OCI-LY7 (cell line): Measurements from ENCODE around the gene TWNK. TPM values are rescaled to one million over a fixed set of nuclear protein-coding genes. Genes with fewer than 3 reads are reported as not detected.
A peak's percentile ranks its signal among the peaks of the same experiment; 100 is the strongest.

Source experiments
- BruUV-seq: library from RNA; stranded (reverse); fragments of 400-500 nt; replicated peaks from 2 replicates; lab custom pipeline; 2021; lab: Mats Ljungman, UMichigan
- CTCF ChIA-PET: fragments of 300-600 bp; sonication (Branson Sonifier 250); formaldehyde crosslinking; loops from one replicate; lab custom pipeline; 2022; ENCODE audit warnings: antibody characterized with exemption; ENCODE audit not compliant: unreplicated experiment; lab: Charles Lee
- POLR2A ChIA-PET: fragments of 300-600 bp; sonication (Branson Sonifier 250); formaldehyde crosslinking; loops from one replicate; lab custom pipeline; 2022; ENCODE audit warnings: antibody characterized with exemption; lab: Charles Lee
- DNase-seq: peaks from one replicate; pipeline ENCODE4 v3.0.0-alpha.2; 2015; ENCODE audit warnings: low spot score
- H2AFZ ChIP-seq: fragments of 200-600 bp; sonication (generic), shearing (Covaris generic); 2 replicates; pipeline ENCODE4 v1.6.1; 2014; ENCODE audit warnings: mild to moderate bottlenecking, antibody characterized with exemption, low read length, moderate library complexity
- H3K27ac ChIP-seq: fragments of 200-600 bp; sonication (generic); 2 replicates; pipeline ENCODE4 v1.5.1; 2014; ENCODE audit warnings: mixed run types, low read depth, mild to moderate bottlenecking, moderate library complexity, low read length, inconsistent platforms; ENCODE audit not compliant: poor library complexity, severe bottlenecking
- H3K36me3 ChIP-seq: fragments of 200-600 bp; sonication (generic); 2 replicates; pipeline ENCODE4 v1.6.1; 2014; ENCODE audit warnings: mild to moderate bottlenecking, antibody characterized with exemption, low read length, moderate library complexity, mixed read lengths; ENCODE audit not compliant: insufficient read depth
- H3K4me1 ChIP-seq: fragments of 200-600 bp; sonication (generic); 2 replicates; pipeline ENCODE4 v1.5.1; 2014; ENCODE audit warnings: mild to moderate bottlenecking, low read length; ENCODE audit not compliant: insufficient read depth, poor library complexity, severe bottlenecking
- H3K4me2 ChIP-seq: fragments of 200-600 bp; sonication (generic); 2 replicates; pipeline ENCODE4 v1.6.1; 2014; ENCODE audit warnings: mild to moderate bottlenecking, low read length
- H3K4me3 ChIP-seq: fragments of 200-600 bp; sonication (generic); 2 replicates; pipeline ENCODE4 v1.5.1; 2014; ENCODE audit warnings: mild to moderate bottlenecking, low read depth, low read length; ENCODE audit not compliant: poor library complexity, severe bottlenecking
- H3K79me2 ChIP-seq: fragments of 200-600 bp; sonication (generic); 2 replicates; pipeline ENCODE4 v1.6.1; 2016; ENCODE audit warnings: low read depth, mild to moderate bottlenecking, low read length, moderate library complexity, mixed read lengths; ENCODE audit not compliant: insufficient read depth
- H3K9me2 ChIP-seq: fragments of 200-600 bp; sonication (generic); 2 replicates; pipeline ENCODE4 v1.6.1; 2016; ENCODE audit warnings: mild to moderate bottlenecking, low read length, mixed read lengths; ENCODE audit not compliant: insufficient read depth
- H3K9me3 ChIP-seq: fragments of 200-600 bp; sonication (generic); 2 replicates; pipeline ENCODE4 v1.6.1; 2014; ENCODE audit warnings: mild to moderate bottlenecking, mixed run types, low read length, mixed read lengths
- H4K20me1 ChIP-seq: fragments of 200-600 bp; sonication (generic); 2 replicates; pipeline ENCODE4 v1.6.1; 2014; ENCODE audit warnings: mild to moderate bottlenecking, antibody characterized with exemption, low read length, moderate library complexity, mixed read lengths; ENCODE audit not compliant: insufficient read depth
- EZH2phosphoT487 ChIP-seq: fragments of 200-600 bp; sonication (generic); IDR thresholded peaks from 2 replicates; pipeline ENCODE4 v1.6.1; 2018; ENCODE audit warnings: low read depth, borderline replicate concordance, mild to moderate bottlenecking, mixed run types, antibody characterized with exemption, low read length, moderate library complexity, mixed read lengths
- intact Hi-C: fragments of 100-400 bp; cut with micrococcal nuclease; formaldehyde crosslinking; loops from one replicate; pipeline ENCODE4 v1.10.0; 2022; ENCODE audit not compliant: unreplicated experiment
- total RNA-seq, 2 experiments: library from RNA; depleted of rRNA in 1 of 2; stranded (reverse); fragments of >200 nt in 1 of 2; shearing (Covaris generic) in 1 of 2; gene quantifications; 2 replicates each; pipeline ENCODE4 v1.2.3, GENCODE V29; 2014 to 2022
- TF ChIP-seq, protein P1 (sequence below): fragments of 200-600 bp; sonication (generic); conservative IDR thresholded peaks from 2 replicates; pipeline ENCODE4 v1.5.1; 2014; ENCODE audit warnings: mild to moderate bottlenecking, antibody characterized with exemption, low read length, moderate library complexity, mixed read lengths

TWNK gene
- total RNA-seq, 2 experiments from 2014 or later = 15.8 to 21.7 TPM

- H3K9me2 ChIP-seq = no peaks in the 10 kb centered on the region
- no peaks in the 10 kb centered on the region for H3K79me2 ChIP-seq
- no peak for DNase-seq
- peak overlapping the region; percentile 67 for H3K4me2 ChIP-seq
- H3K9me3 ChIP-seq = no peaks in the 10 kb centered on the region
- POLR2A ChIA-PET = interaction anchor here (0.6 kb wide), 1 partner anchor 971 kb away, joined by 5 read pairs; no protein-coding TSS in a partner anchor
- peak overlapping the region; percentile 52 for H3K4me3 ChIP-seq
- no peak for TF ChIP-seq EZH2phosphoT487
- TF ChIP-seq, protein P1, sequence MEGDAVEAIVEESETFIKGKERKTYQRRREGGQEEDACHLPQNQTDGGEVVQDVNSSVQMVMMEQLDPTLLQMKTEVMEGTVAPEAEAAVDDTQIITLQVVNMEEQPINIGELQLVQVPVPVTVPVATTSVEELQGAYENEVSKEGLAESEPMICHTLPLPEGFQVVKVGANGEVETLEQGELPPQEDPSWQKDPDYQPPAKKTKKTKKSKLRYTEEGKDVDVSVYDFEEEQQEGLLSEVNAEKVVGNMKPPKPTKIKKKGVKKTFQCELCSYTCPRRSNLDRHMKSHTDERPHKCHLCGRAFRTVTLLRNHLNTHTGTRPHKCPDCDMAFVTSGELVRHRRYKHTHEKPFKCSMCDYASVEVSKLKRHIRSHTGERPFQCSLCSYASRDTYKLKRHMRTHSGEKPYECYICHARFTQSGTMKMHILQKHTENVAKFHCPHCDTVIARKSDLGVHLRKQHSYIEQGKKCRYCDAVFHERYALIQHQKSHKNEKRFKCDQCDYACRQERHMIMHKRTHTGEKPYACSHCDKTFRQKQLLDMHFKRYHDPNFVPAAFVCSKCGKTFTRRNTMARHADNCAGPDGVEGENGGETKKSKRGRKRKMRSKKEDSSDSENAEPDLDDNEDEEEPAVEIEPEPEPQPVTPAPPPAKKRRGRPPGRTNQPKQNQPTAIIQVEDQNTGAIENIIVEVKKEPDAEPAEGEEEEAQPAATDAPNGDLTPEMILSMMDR = no peak
- H3K4me1 ChIP-seq = peaks cover 14% of the 10 kb centered on the region
- H3K27ac ChIP-seq = no peak overlapping the region
- intact Hi-C loops = loop anchor here (2.0 kb wide), 1 partner anchor 46 kb away; no protein-coding TSS in a partner anchor
- CTCF ChIA-PET = interaction anchor here (0.6 to 1.2 kb wide), 2 partner anchors 33 to 46 kb away, joined by 3 to 5 read pairs; no protein-coding TSS in a partner anchor
- no peaks in the 10 kb centered on the region for H4K20me1 ChIP-seq
- peaks cover 12% of the 10 kb centered on the region; the same call in 1 of the 2 replicates for H3K36me3 ChIP-seq
- H2AFZ ChIP-seq = peak overlapping the region; percentile 8; the same call in 1 of the 2 replicates
- BruUV-seq = no TSS peak
Observed at GRCh38 chr10:100968863-100969186, 18.5 kb upstream of the TWNK start.

DNA sequence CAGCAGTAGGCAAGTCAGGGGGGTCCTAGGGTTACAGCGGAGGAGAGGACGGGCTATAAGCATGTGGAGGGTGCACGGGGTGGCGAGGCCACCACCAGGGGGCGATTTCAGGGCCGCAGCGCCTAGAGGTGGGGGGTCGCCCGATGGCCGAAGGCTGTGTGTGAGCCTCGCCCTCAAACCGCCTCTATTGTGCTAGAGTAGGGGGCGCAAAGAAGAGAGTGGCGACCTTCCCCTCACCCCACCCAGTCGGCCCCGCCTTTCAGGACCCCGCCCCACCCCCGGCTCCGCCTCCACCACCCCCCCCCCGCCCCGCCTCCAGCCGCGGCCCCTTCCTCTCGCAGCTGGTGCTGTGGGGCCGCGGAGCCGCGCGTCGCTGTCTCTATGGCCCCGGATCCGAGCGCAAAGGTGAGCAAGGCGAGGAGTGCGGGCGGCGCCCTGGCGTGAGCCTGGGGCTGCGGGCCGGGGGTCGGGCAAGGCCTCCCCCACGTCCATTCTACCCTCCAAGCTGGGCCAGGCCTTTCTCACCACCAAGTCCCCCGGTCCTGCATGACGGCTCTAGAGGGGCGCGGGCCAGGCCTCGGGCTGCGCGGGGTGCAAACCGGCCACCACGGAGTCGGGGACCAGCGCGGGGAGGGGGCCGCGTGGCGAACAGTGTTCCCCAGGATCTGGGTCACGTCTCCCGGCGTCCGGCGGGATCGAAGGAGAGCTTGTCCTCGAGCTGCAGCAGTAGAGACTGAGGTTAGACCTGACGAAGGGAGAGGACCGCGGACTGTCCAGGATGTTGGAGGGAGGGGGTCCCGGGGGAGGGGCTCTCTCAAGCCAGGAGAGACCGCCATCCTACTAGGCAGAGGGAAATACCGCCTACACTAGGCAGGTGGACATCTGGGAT lies 17.9 kb upstream of the TWNK start, which contains the start of gene SEMA4G:
Gene SEMA4G, plus strand, starts transcription at position 318 of the 889 bp plus-strand sequence. CDS start 3,409 bp downstream, outside the sequence.
- TF ChIP-seq, protein P1 = peak; percentile 77
- TF ChIP-seq EZH2phosphoT487 = no peak
- CTCF ChIA-PET = interaction anchor here (0.9 to 1.2 kb wide), 2 partner anchors 12 to 45 kb away, joined by 3 read pairs; no protein-coding TSS in a partner anchor
- H3K27ac ChIP-seq = no peak within 1 kb of the TSS
- H3K36me3 ChIP-seq = peaks cover 9% of the 10 kb centered on the region; the same call in 1 of the 2 replicates
- POLR2A ChIA-PET = interaction anchor here (0.5 kb wide), 1 partner anchor 48 kb away, joined by 3 read pairs; no protein-coding TSS in a partner anchor
- no peaks in the 10 kb centered on the region for H3K79me2 ChIP-seq
- DNase-seq = peak; percentile 69
- BruUV-seq = no TSS peak
- H3K9me2 ChIP-seq = no peaks in the 10 kb centered on the region
- intact Hi-C loops = loop anchor here (2.0 kb wide), 1 partner anchor 45 kb away; no protein-coding TSS in a partner anchor
- H3K4me2 ChIP-seq = peak within 1 kb of the TSS; percentile 67
- H2AFZ ChIP-seq = peak within 1 kb of the TSS; percentile 8; the same call in 1 of the 2 replicates
- no peaks in the 10 kb centered on the region for H3K9me3 ChIP-seq
- H3K4me3 ChIP-seq = peak within 1 kb of the TSS; percentile 52
- H4K20me1 ChIP-seq = no peaks in the 10 kb centered on the region
- peaks cover 14% of the 10 kb centered on the region for H3K4me1 ChIP-seq
